ENCODE measurements around the gene DACT2.

GRCh38 chr6:168290095-168290494, 29.5 kb downstream of the DACT2 start:
- TF ChIP-seq POLR2A (IDR thresholded peaks at IDR 0.05) (no peak), CTCF (IDR thresholded peaks at IDR 0.05 in 4 of 5, conservative IDR thresholded peaks at IDR 0.05 in 1 of 5) (no peak)

Data from gastrocnemius medialis (tissue), 4 donors.